ENCODE measurements around the gene CBFB. TPM values are rescaled to one million over a fixed set of nuclear protein-coding genes. Genes with fewer than 3 reads are reported as not detected.
A peak's percentile ranks its signal among the peaks of the same experiment; 100 is the strongest.

Gene CBFB
- total and polyA plus RNA-seq, 3 experiments from 2014 or later, result 100 to 141 (median 132) TPM

GRCh38 chr16:67075331-67075730 lies 46.4 kb downstream of the CBFB start:
- Mint-ChIP-seq H3K4me1 (peaks cover 4 to 9% (median 4%) of the 10 kb centered on the region in 3 donors), H3K9me3 (no peaks in the 10 kb centered on the region), H3K4me3 (no peak overlapping the region), H3K27me3 (no peaks in the 10 kb centered on the region), H3K36me3 (peaks cover 0 to 49% (median 10%) of the 10 kb centered on the region in 3 donors), H3K27ac (peak overlapping the region in 1 of 8 donors; percentile 78)
- ChIA-PET POLR2A (no interaction called here), CTCF (interaction anchor here (1.1 to 1.9 kb wide), 2 partner anchors 25 to 31 kb away, joined by 3 to 7 read pairs; no protein-coding TSS in a partner anchor)
- H3K27me3 ChIP-seq (ENCODE audit: insufficient read depth, low read length, poor library complexity, severe bottlenecking), result no peaks in the 10 kb centered on the region
- H3K9me3 ChIP-seq (ENCODE audit: low read length), result no peaks in the 10 kb centered on the region
- H3K4me3 ChIP-seq (ENCODE audit: low read length), result no peak overlapping the region
- H3K27ac ChIP-seq (ENCODE audit: low read depth, low read length), result no peak overlapping the region
- H3K4me1 ChIP-seq (ENCODE audit: insufficient read depth, low read length), result no peaks in the 10 kb centered on the region
- DNase-seq, result no peak
- peaks cover 8% of the 10 kb centered on the region for H3K36me3 ChIP-seq (ENCODE audit: insufficient read depth, low read length)

GRCh38 chr16:67077871-67078270 lies 48.9 kb downstream of the CBFB start:
- Histone ChIP-seq H3K27me3 (ENCODE audit: insufficient read depth, low read length, poor library complexity, severe bottlenecking) (no peaks in the 10 kb centered on the region), H3K4me3 (ENCODE audit: low read length) (no peak overlapping the region), H3K4me1 (ENCODE audit: insufficient read depth, low read length) (no peaks in the 10 kb centered on the region), H3K36me3 (ENCODE audit: insufficient read depth, low read length) (peaks cover 7% of the 10 kb centered on the region), H3K9me3 (ENCODE audit: low read length) (no peaks in the 10 kb centered on the region), H3K27ac (ENCODE audit: low read depth, low read length) (no peak overlapping the region)
- peak overlapping the region in 1 of 8 donors; percentile 12 for H3K27ac Mint-ChIP-seq
- peaks cover 0 to 44% (median 10%) of the 10 kb centered on the region in 3 donors for H3K36me3 Mint-ChIP-seq
- no peaks in the 10 kb centered on the region for H3K9me3 Mint-ChIP-seq
- ChIA-PET POLR2A (no interaction called here), CTCF (no interaction called here)
- DNase-seq, result no peak
- H3K4me3 Mint-ChIP-seq, result no peak overlapping the region
- H3K27me3 Mint-ChIP-seq, result no peaks in the 10 kb centered on the region
- peaks cover 5 to 17% (median 17%) of the 10 kb centered on the region in 3 donors for H3K4me1 Mint-ChIP-seq

GRCh38 chr16:67082100-67082499 lies 53.2 kb downstream of the CBFB start:
- Histone ChIP-seq H3K36me3 (ENCODE audit: insufficient read depth, low read length) (no peaks in the 10 kb centered on the region), H3K27me3 (ENCODE audit: insufficient read depth, low read length, poor library complexity, severe bottlenecking) (no peaks in the 10 kb centered on the region), H3K27ac (ENCODE audit: low read depth, low read length) (no peak overlapping the region), H3K4me1 (ENCODE audit: insufficient read depth, low read length) (no peaks in the 10 kb centered on the region), H3K9me3 (ENCODE audit: low read length) (no peaks in the 10 kb centered on the region), H3K4me3 (ENCODE audit: low read length) (no peak overlapping the region)
- Mint-ChIP-seq H3K4me3 (no peak overlapping the region), H3K27me3 (no peaks in the 10 kb centered on the region), H3K36me3 (peaks cover 0 to 41% (median 8%) of the 10 kb centered on the region in 3 donors), H3K27ac (no peak overlapping the region), H3K9me3 (no peaks in the 10 kb centered on the region), H3K4me1 (peaks cover 8 to 26% (median 22%) of the 10 kb centered on the region in 3 donors)
- DNase-seq, result no peak
- POLR2A ChIA-PET, result no interaction called here
- CTCF ChIA-PET, result no interaction called here

GRCh38 chr16:67082891-67083290 lies 53.9 kb downstream of the CBFB start:
- H3K4me1 ChIP-seq (ENCODE audit: insufficient read depth, low read length), result no peaks in the 10 kb centered on the region
- POLR2A ChIA-PET, result interaction anchor here (0.7 kb wide), 1 partner anchor 97 kb away, joined by 3 read pairs; no protein-coding TSS in a partner anchor
- no peaks in the 10 kb centered on the region for H3K27me3 ChIP-seq (ENCODE audit: insufficient read depth, low read length, poor library complexity, severe bottlenecking)
- H3K9me3 ChIP-seq (ENCODE audit: low read length), result no peaks in the 10 kb centered on the region
- Mint-ChIP-seq H3K4me1 (peaks cover 8 to 23% (median 22%) of the 10 kb centered on the region in 3 donors), H3K27me3 (no peaks in the 10 kb centered on the region), H3K9me3 (no peaks in the 10 kb centered on the region), H3K4me3 (no peak overlapping the region), H3K27ac (no peak overlapping the region), H3K36me3 (peaks cover 0 to 38% (median 5%) of the 10 kb centered on the region in 3 donors)
- no peak overlapping the region for H3K4me3 ChIP-seq (ENCODE audit: low read length)
- peaks cover 5% of the 10 kb centered on the region for H3K36me3 ChIP-seq (ENCODE audit: insufficient read depth, low read length)
- DNase-seq, result no peak
- H3K27ac ChIP-seq (ENCODE audit: low read depth, low read length), result no peak overlapping the region
- CTCF ChIA-PET, result interaction anchor here (1.4 kb wide), 1 partner anchor 72 kb away, joined by 3 read pairs; no protein-coding TSS in a partner anchor

GRCh38 chr16:67084345-67085028 lies 55.5 kb downstream of the CBFB start:
- no peak overlapping the region for H3K27ac Mint-ChIP-seq
- no peak for DNase-seq
- no peaks in the 10 kb centered on the region for H3K27me3 Mint-ChIP-seq
- no peaks in the 10 kb centered on the region for H3K9me3 ChIP-seq (ENCODE audit: low read length)
- H3K9me3 Mint-ChIP-seq, result no peaks in the 10 kb centered on the region
- no peak overlapping the region for H3K27ac ChIP-seq (ENCODE audit: low read depth, low read length)
- H3K4me1 ChIP-seq (ENCODE audit: insufficient read depth, low read length), result no peaks in the 10 kb centered on the region
- H3K27me3 ChIP-seq (ENCODE audit: insufficient read depth, low read length, poor library complexity, severe bottlenecking), result no peaks in the 10 kb centered on the region
- H3K4me1 Mint-ChIP-seq, result peaks cover 10 to 23% (median 22%) of the 10 kb centered on the region in 3 donors
- ChIA-PET CTCF (no interaction called here), POLR2A (no interaction called here)
- H3K36me3 ChIP-seq (ENCODE audit: insufficient read depth, low read length), result peaks cover 6% of the 10 kb centered on the region
- no peak overlapping the region for H3K4me3 Mint-ChIP-seq
- H3K4me3 ChIP-seq (ENCODE audit: low read length), result no peak overlapping the region
- H3K36me3 Mint-ChIP-seq, result peaks cover 0 to 37% (median 5%) of the 10 kb centered on the region in 3 donors

GRCh38 chr16:67086822-67087221 lies 57.9 kb downstream of the CBFB start:
- Histone ChIP-seq H3K9me3 (ENCODE audit: low read length) (no peaks in the 10 kb centered on the region), H3K4me3 (ENCODE audit: low read length) (no peak overlapping the region), H3K27ac (ENCODE audit: low read depth, low read length) (no peak overlapping the region), H3K36me3 (ENCODE audit: insufficient read depth, low read length) (peaks cover 6% of the 10 kb centered on the region), H3K27me3 (ENCODE audit: insufficient read depth, low read length, poor library complexity, severe bottlenecking) (no peaks in the 10 kb centered on the region), H3K4me1 (ENCODE audit: insufficient read depth, low read length) (no peaks in the 10 kb centered on the region)
- POLR2A ChIA-PET, result no interaction called here
- no peaks in the 10 kb centered on the region for H3K9me3 Mint-ChIP-seq
- H3K4me1 Mint-ChIP-seq, result peaks cover 9 to 16% (median 15%) of the 10 kb centered on the region in 3 donors
- peaks cover 0 to 35% (median 7%) of the 10 kb centered on the region in 3 donors for H3K36me3 Mint-ChIP-seq
- peak overlapping the region in 3 of 8 donors; percentile 10 to 39 (median 15) for H3K27ac Mint-ChIP-seq
- no peaks in the 10 kb centered on the region for H3K27me3 Mint-ChIP-seq
- no peak overlapping the region for H3K4me3 Mint-ChIP-seq
- CTCF ChIA-PET, result no interaction called here
- DNase-seq, result no peak

GRCh38 chr16:67087291-67087690 lies 58.3 kb downstream of the CBFB start:
- no peaks in the 10 kb centered on the region for H3K9me3 Mint-ChIP-seq
- H3K4me1 Mint-ChIP-seq, result peaks cover 9 to 20% (median 14%) of the 10 kb centered on the region in 3 donors
- ChIA-PET CTCF (interaction anchor here (1.6 kb wide), 1 partner anchor 14 kb away, joined by 3 read pairs; no protein-coding TSS in a partner anchor), POLR2A (no interaction called here)
- Histone ChIP-seq H3K36me3 (ENCODE audit: insufficient read depth, low read length) (peaks cover 6% of the 10 kb centered on the region), H3K4me1 (ENCODE audit: insufficient read depth, low read length) (no peaks in the 10 kb centered on the region), H3K27ac (ENCODE audit: low read depth, low read length) (no peak overlapping the region), H3K9me3 (ENCODE audit: low read length) (no peaks in the 10 kb centered on the region), H3K27me3 (ENCODE audit: insufficient read depth, low read length, poor library complexity, severe bottlenecking) (no peaks in the 10 kb centered on the region), H3K4me3 (ENCODE audit: low read length) (no peak overlapping the region)
- no peak overlapping the region for H3K4me3 Mint-ChIP-seq
- H3K36me3 Mint-ChIP-seq, result peaks cover 0 to 37% (median 7%) of the 10 kb centered on the region in 3 donors
- H3K27ac Mint-ChIP-seq, result no peak overlapping the region
- no peaks in the 10 kb centered on the region for H3K27me3 Mint-ChIP-seq
- DNase-seq, result no peak

GRCh38 chr16:67087803-67088202 lies 58.9 kb downstream of the CBFB start:
- Histone ChIP-seq H3K4me3 (ENCODE audit: low read length) (no peak overlapping the region), H3K27me3 (ENCODE audit: insufficient read depth, low read length, poor library complexity, severe bottlenecking) (no peaks in the 10 kb centered on the region), H3K36me3 (ENCODE audit: insufficient read depth, low read length) (peaks cover 6% of the 10 kb centered on the region), H3K9me3 (ENCODE audit: low read length) (no peaks in the 10 kb centered on the region), H3K27ac (ENCODE audit: low read depth, low read length) (no peak overlapping the region), H3K4me1 (ENCODE audit: insufficient read depth, low read length) (no peaks in the 10 kb centered on the region)
- Mint-ChIP-seq H3K4me1 (peaks cover 9 to 20% (median 14%) of the 10 kb centered on the region in 3 donors), H3K27me3 (no peaks in the 10 kb centered on the region), H3K4me3 (no peak overlapping the region), H3K27ac (no peak overlapping the region), H3K36me3 (peaks cover 0 to 38% (median 7%) of the 10 kb centered on the region in 3 donors), H3K9me3 (no peaks in the 10 kb centered on the region)
- CTCF ChIA-PET, result interaction anchor here (1.2 to 1.6 kb wide), 2 partner anchors 13 to 15 kb away, joined by 3 read pairs; no protein-coding TSS in a partner anchor
- POLR2A ChIA-PET, result interaction anchor here (1.0 kb wide), 1 partner anchor 21 kb away, joined by 4 read pairs; no protein-coding TSS in a partner anchor
- no peak for DNase-seq

Measured in CD8-positive, alpha-beta memory T cell (primary cell).